GM12878 (cell line): ENCODE results near the gene VPS13C. TPM values are rescaled to one million over a fixed set of nuclear protein-coding genes. Genes with fewer than 3 reads are reported as not detected.

ENCODE experiments used
- ATAC-seq: fragments of 200-7000 bp; cut with Tn5 transposase; 3 replicates; pipeline ENCODE4 v1.9.1; 2020; ENCODE audit warnings: mild to moderate bottlenecking, moderate library complexity
- BruUV-seq: library from RNA; stranded (reverse); fragments of 400-500 nt; replicated peaks from 2 replicates; lab custom pipeline; 2021; lab: Mats Ljungman, UMichigan
- CTCF ChIA-PET: fragments of 300-600 bp; sonication (Branson Sonifier 250); formaldehyde crosslinking; extraction: SDS; loops from one replicate; lab custom pipeline; 2021; ENCODE audit warnings: inconsistent platforms; lab: Yijun Ruan, JAX
- POLR2A ChIA-PET: fragments of 350-600 bp; formaldehyde crosslinking; extraction: SDS; loops from one replicate; lab custom pipeline; 2021; ENCODE audit warnings: inconsistent platforms; lab: Charles Lee
- RAD21 ChIA-PET: fragments of 300-600 bp; sonication (Branson Sonifier 250); formaldehyde crosslinking; loops from one replicate; lab custom pipeline; 2023; ENCODE audit warnings: antibody characterized with exemption; ENCODE audit not compliant: unreplicated experiment; lab: Charles Lee
- SMC1A ChIA-PET: fragments of 300-600 bp; sonication (Branson Sonifier 250); formaldehyde crosslinking; loops from one replicate; lab custom pipeline; 2023; ENCODE audit not compliant: unreplicated experiment, uncharacterized antibody; lab: Charles Lee
- DNase-seq: peaks from one replicate; pipeline ENCODE4 v3.0.0-alpha.2; 2011; ENCODE audit warnings: low read depth, low spot score
- FAIRE-seq: peaks from 3 replicates; lab custom pipeline; 2011; peaks lifted over from hg19 to GRCh38; lab: Jason Lieb, UNC
- H2AFZ ChIP-seq: 2 replicates; pipeline ENCODE4 v1.6.0; 2011; ENCODE audit warnings: low read depth, low read length, control low read depth; ENCODE audit not compliant: control insufficient read depth
- H3K27ac ChIP-seq: 2 replicates; pipeline ENCODE4 v1.5.1; 2011; ENCODE audit warnings: control low read depth; ENCODE audit not compliant: control insufficient read depth, insufficient read depth
- H3K27me3 ChIP-seq, 2 experiments: replicated peaks in 1 of 2; 2 replicates each; pipeline versions ENCODE4 v1.6.0 to v1.6.1; 2011; ENCODE audit warnings: low read length in 1 of 2; ENCODE audit not compliant: control insufficient read depth in 2 of 2, insufficient read depth in 2 of 2
- H3K36me3 ChIP-seq, 2 experiments: 2 replicates each; pipeline ENCODE4 v1.5.1; 2011; ENCODE audit warnings: low read length in 1 of 2; ENCODE audit not compliant: control insufficient read depth in 2 of 2, insufficient read depth in 2 of 2
- H3K4me1 ChIP-seq: 2 replicates; pipeline ENCODE4 v1.6.1; 2011; ENCODE audit warnings: mild to moderate bottlenecking, low read length, moderate library complexity, mixed read lengths; ENCODE audit not compliant: control insufficient read depth, insufficient read depth
- H3K4me2 ChIP-seq: 2 replicates; pipeline ENCODE4 v1.6.0; 2011; ENCODE audit warnings: control low read depth; ENCODE audit not compliant: control insufficient read depth, insufficient read depth
- H3K4me3 ChIP-seq: fragments of 200-600 bp; sonication (generic); 2 replicates; pipeline ENCODE4 v1.5.1; 2016
- H3K79me2 ChIP-seq: 2 replicates; pipeline ENCODE4 v1.6.0; 2011; ENCODE audit warnings: low read length; ENCODE audit not compliant: control insufficient read depth, insufficient read depth
- H3K9ac ChIP-seq: 2 replicates; pipeline ENCODE4 v1.8.0; 2011; ENCODE audit warnings: low read length, control low read depth, mixed read lengths; ENCODE audit not compliant: control insufficient read depth, insufficient read depth
- H3K9me3 ChIP-seq: replicated peaks from 3 replicates; pipeline ENCODE4 v1.5.1; 2011; ENCODE audit warnings: mild to moderate bottlenecking, low read length; ENCODE audit not compliant: control insufficient read depth, insufficient read depth
- H4K20me1 ChIP-seq: 2 replicates; pipeline ENCODE4 v1.6.0; 2011; ENCODE audit not compliant: control insufficient read depth, insufficient read depth
- ATF7 ChIP-seq: fragments of 450-650 bp; IDR thresholded peaks from 2 replicates; pipeline ENCODE4 v1.6.1; 2016; ENCODE audit warnings: low read depth, mild to moderate bottlenecking
- CBX3 ChIP-seq: fragments of 200-600 bp; sonication (generic); IDR thresholded peaks from 2 replicates; pipeline ENCODE4 v1.6.1; 2016; ENCODE audit warnings: low read depth, borderline replicate concordance
- CHD4 ChIP-seq: fragments of 200-600 bp; sonication (generic); IDR thresholded peaks from 2 replicates; pipeline ENCODE4 v1.6.1; 2016; ENCODE audit warnings: mild to moderate bottlenecking
- EED ChIP-seq: sonication (generic); IDR thresholded peaks from 2 replicates; pipeline ENCODE4 v1.6.1; 2016; ENCODE audit warnings: antibody characterized with exemption, low read depth
- IKZF2 ChIP-seq, 2 experiments: fragments of 450-650 bp; IDR thresholded peaks; 2 replicates each; pipeline ENCODE4 v1.6.1; 2017; ENCODE audit warnings: mild to moderate bottlenecking in 2 of 2, moderate library complexity in 2 of 2
- MXI1 ChIP-seq: fragments of 150-350 bp; IDR thresholded peaks from 2 replicates; pipeline ENCODE4 v1.6.1; 2011; ENCODE audit warnings: low read depth, mild to moderate bottlenecking, inconsistent platforms, low read length, improper control_type of control experiment
- MYB ChIP-seq: fragments of 150-350 bp; IDR thresholded peaks from 2 replicates; pipeline ENCODE4 v1.6.1; 2014; ENCODE audit warnings: mild to moderate bottlenecking, low read depth, low read length, borderline replicate concordance
- NFXL1 ChIP-seq: fragments of 450-650 bp; IDR thresholded peaks from 2 replicates; pipeline ENCODE4 v1.6.1; 2017; ENCODE audit warnings: antibody characterized with exemption, mild to moderate bottlenecking, borderline replicate concordance
- NR2C1 ChIP-seq: fragments of 450-650 bp; IDR thresholded peaks from 2 replicates; pipeline ENCODE4 v1.6.1; 2017; ENCODE audit warnings: antibody characterized with exemption, mild to moderate bottlenecking, moderate library complexity
- PML ChIP-seq: IDR thresholded peaks from 2 replicates; pipeline ENCODE4 v1.6.1; 2012; ENCODE audit warnings: low read length, inconsistent platforms
- POLR2AphosphoS5 ChIP-seq: IDR thresholded peaks from 2 replicates; pipeline ENCODE4 v1.6.1; 2011; ENCODE audit warnings: mild to moderate bottlenecking, low read length, inconsistent platforms
- SIX5 ChIP-seq: IDR thresholded peaks from 2 replicates; pipeline ENCODE4 v1.6.1; 2011; ENCODE audit warnings: mild to moderate bottlenecking, low read depth, low read length, moderate library complexity; ENCODE audit not compliant: severe bottlenecking
- SREBF1 ChIP-seq: IDR thresholded peaks from 2 replicates; pipeline ENCODE4 v1.6.1; 2012; ENCODE audit warnings: mild to moderate bottlenecking, low read length
- ZNF384 ChIP-seq: IDR thresholded peaks from 2 replicates; pipeline ENCODE4 v1.6.1; 2012; ENCODE audit warnings: low read depth, mild to moderate bottlenecking, low read length, improper control_type of control experiment, borderline replicate concordance
- ZSCAN29 ChIP-seq: fragments of 450-650 bp; IDR thresholded peaks from 2 replicates; pipeline ENCODE4 v1.6.1; 2017; ENCODE audit warnings: mild to moderate bottlenecking, moderate library complexity
- WGBS: methylation state at CpG from one replicate; pipeline ENCODE4 v1.1.6; 2016; ENCODE audit warnings: low lambda C conversion rate; ENCODE audit not compliant: insufficient replicate concordance, insufficient coverage; ENCODE audit errors: missing lambda C conversion rate; 5-methylcytosine and 5-hydroxymethylcytosine counted together
- in situ Hi-C: fragments of 300-500 bp; cut with MboI; formaldehyde crosslinking; loops from 9 replicates; pipeline ENCODE4 v1.14.3; 2018; ENCODE audit warnings: mixed read lengths
- intact Hi-C: fragments of 100-400 bp; cut with micrococcal nuclease; formaldehyde crosslinking; loops from one replicate; pipeline ENCODE4 v1.14.2; 2022; ENCODE audit not compliant: unreplicated experiment
- polyA plus RNA-seq, 11 experiments: library from polyadenylated mRNA; depleted of rRNA in 4 of 11; unstranded in 6 of 11; stranded (reverse) in 5 of 11; fragments of >200 nt; fragmentation: Nextera tagmentation in 4 of 11; fragmentation: Illumina TruSeq in 1 of 11; extraction: Ambion mirVana in 4 of 11; extraction: Trizol in 1 of 11; gene quantifications; 1 replicate in 1 of 11; 2 replicates in 10 of 11; pipeline versions ENCODE4 v1.2.1 to v1.2.3, GENCODE V29; 2011 to 2016; ENCODE audit warnings: inconsistent platforms in 2 of 11, missing spikeins in 2 of 11, low read depth in 1 of 11
- total RNA-seq, 4 experiments: library from RNA; depleted of rRNA in 3 of 4; stranded (reverse); fragments of >200 nt in 3 of 4; fragmentation: Illumina TruSeq in 1 of 4; extraction: Trizol in 1 of 4; gene quantifications; 2 replicates each; pipeline versions ENCODE4 v1.2.1 to v1.2.3, GENCODE V29; 2013 to 2021

Gene VPS13C
- total and polyA plus RNA-seq, 10 of the 15 experiments (the other 5 are each of a cell fraction or from before 2014, with no cell fraction given) = 9.3 to 53.1 (median 31.8) TPM

GRCh38 chr15:61849447-61849846 is 210.8 kb downstream of the VPS13C start:
- Histone ChIP-seq H3K4me2 (no peak overlapping the region), H3K79me2 (no peaks in the 10 kb centered on the region), H3K36me3 (no peaks in the 10 kb centered on the region; a peak in 1 of 4 replicates), H3K4me1 (no peaks in the 10 kb centered on the region), H3K27ac (no peak overlapping the region), H3K4me3 (no peak overlapping the region), H3K9ac (no peak overlapping the region), H3K9me3 (no peaks in the 10 kb centered on the region), H3K27me3 (no peaks in the 10 kb centered on the region), H4K20me1 (no peaks in the 10 kb centered on the region), H2AFZ (no peak overlapping the region)
- ChIA-PET POLR2A (no interaction called here), RAD21 (no interaction called here), SMC1A (no interaction called here), CTCF (no interaction called here)
- FAIRE-seq (no peak), DNase-seq (no peak), ATAC-seq (no peak)
- WGBS = 90% methylated on average over 1 of the region's 1 CpG
- intact Hi-C loops = no loop called here
- no TSS peak for BruUV-seq
- TF ChIP-seq EED = no peak
- TF ChIP-seq SIX5 = no peak
- TF ChIP-seq CBX3 = no peak
- in situ Hi-C loops = loop anchor here (25.0 kb wide), 2 partner anchors 1337 to 1487 kb away; no protein-coding TSS in a partner anchor

- in situ Hi-C loops = loop anchor here (25.0 kb wide), 2 partner anchors 1329 to 1479 kb away; no protein-coding TSS in a partner anchor
- intact Hi-C loops = no loop called here
- Histone ChIP-seq H3K27me3 (no peaks in the 10 kb centered on the region), H3K79me2 (no peaks in the 10 kb centered on the region), H3K9me3 (no peaks in the 10 kb centered on the region), H2AFZ (no peak overlapping the region), H3K27ac (no peak overlapping the region), H3K4me3 (no peak overlapping the region), H3K4me1 (no peaks in the 10 kb centered on the region), H3K36me3 (no peaks in the 10 kb centered on the region), H3K4me2 (no peak overlapping the region), H4K20me1 (no peaks in the 10 kb centered on the region), H3K9ac (no peak overlapping the region)
- WGBS = 36% methylated on average over 9 of the region's 9 CpGs
- TF ChIP-seq MYB = no peak
- TF ChIP-seq MXI1 = no peak
- TF ChIP-seq ATF7 = no peak
- TF ChIP-seq SREBF1 = no peak
- no peak for TF ChIP-seq IKZF2 (IDR thresholded peaks at IDR 0.05)
- TF ChIP-seq ZNF384 = no peak
- TF ChIP-seq NR2C1 = no peak
- TF ChIP-seq CHD4 = no peak
- TF ChIP-seq ZSCAN29 = no peak
- no peak for TF ChIP-seq POLR2AphosphoS5
- TF ChIP-seq PML = no peak
- no peak for TF ChIP-seq NFXL1
- ATAC-seq = no peak; the same call in 2 of the 3 replicates
- FAIRE-seq = no peak
- POLR2A ChIA-PET = no interaction called here
- no peak for DNase-seq
- no TSS peak for BruUV-seq
- RAD21 ChIA-PET = no interaction called here
- SMC1A ChIA-PET = no interaction called here
- CTCF ChIA-PET = interaction anchor here (0.9 to 1.1 kb wide), 3 partner anchors 10 to 646 kb away, joined by 3 read pairs; no protein-coding TSS in a partner anchor
These were observed 218.8 kb downstream of the VPS13C start for GRCh38 chr15:61841466-61841865.
